Neutrophil (primary cell): ENCODE data around the gene SYCP2.

Experiments used
- H3K27ac ChIP-seq: fragments of 200-600 bp; sonication (generic); 2 replicates; pipeline ENCODE4 v1.5.1; 2016; ENCODE audit warnings: mild to moderate bottlenecking, moderate library complexity
- H3K27me3 ChIP-seq: fragments of 200-600 bp; sonication (generic); 2 replicates; pipeline ENCODE4 v1.6.0; 2016; ENCODE audit warnings: mild to moderate bottlenecking
- H3K36me3 ChIP-seq: fragments of 200-600 bp; sonication (generic); 2 replicates; pipeline ENCODE4 v1.5.1; 2017
- H3K4me1 ChIP-seq, 2 experiments: fragments of 200-600 bp in 1 of 2; sonication (generic) in 1 of 2; 1 replicate in 1 of 2; 2 replicates in 1 of 2; pipeline versions ENCODE4 v1.5.1 to v1.6.1; 2013 to 2016; ENCODE audit warnings: low read depth in 1 of 2, low read length in 1 of 2, mild to moderate bottlenecking in 1 of 2, moderate library complexity in 1 of 2; ENCODE audit not compliant: control insufficient read depth in 1 of 2, insufficient read depth in 1 of 2
- H3K4me3 ChIP-seq, 2 experiments: fragments of 200-600 bp in 1 of 2; sonication (generic) in 1 of 2; 1 replicate in 1 of 2; 2 replicates in 1 of 2; pipeline ENCODE4 v1.5.1; 2013 to 2016; ENCODE audit warnings: low read depth in 1 of 2, low read length in 1 of 2, mild to moderate bottlenecking in 1 of 2, moderate library complexity in 1 of 2
- H3K9me3 ChIP-seq: fragments of 200-600 bp; sonication (generic); 2 replicates; pipeline ENCODE4 v1.5.1; 2016
- CTCF ChIP-seq: fragments of 200-600 bp; sonication (generic); IDR thresholded peaks from 2 replicates; pipeline ENCODE4 v1.5.1; 2016; ENCODE audit warnings: antibody characterized with exemption

The SYCP2 gene

GRCh38 chr20:59825563-59825920 is 107.9 kb downstream of the SYCP2 start:
- Histone ChIP-seq H3K27me3 (no peaks in the 10 kb centered on the region), H3K36me3 (no peaks in the 10 kb centered on the region), H3K27ac (no peak overlapping the region), H3K9me3 (no peaks in the 10 kb centered on the region), H3K4me3 (no peak overlapping the region), H3K4me1 (no peaks in the 10 kb centered on the region)
- no peak for TF ChIP-seq CTCF

- H3K36me3 ChIP-seq, result no peaks in the 10 kb centered on the region
- no peaks in the 10 kb centered on the region for H3K4me1 ChIP-seq
- H3K9me3 ChIP-seq, result no peaks in the 10 kb centered on the region
- no peak overlapping the region for H3K4me3 ChIP-seq
- H3K27me3 ChIP-seq, result no peaks in the 10 kb centered on the region
- no peak for TF ChIP-seq CTCF
- no peak overlapping the region for H3K27ac ChIP-seq
Measured at GRCh38 chr20:59824711-59825562, 108.5 kb downstream of the SYCP2 start.

- no peaks in the 10 kb centered on the region for H3K27me3 ChIP-seq
- H3K27ac ChIP-seq, result no peak overlapping the region
- no peaks in the 10 kb centered on the region for H3K9me3 ChIP-seq
- no peaks in the 10 kb centered on the region for H3K4me1 ChIP-seq
- H3K36me3 ChIP-seq, result no peaks in the 10 kb centered on the region
- H3K4me3 ChIP-seq, result no peak overlapping the region
- TF ChIP-seq CTCF, result no peak
Measured at GRCh38 chr20:59823491-59824259, 109.8 kb downstream of the SYCP2 start.

GRCh38 chr20:59823030-59823423 is 110.4 kb downstream of the SYCP2 start:
- Histone ChIP-seq H3K4me1 (no peaks in the 10 kb centered on the region), H3K27me3 (no peaks in the 10 kb centered on the region), H3K36me3 (no peaks in the 10 kb centered on the region), H3K27ac (no peak overlapping the region), H3K4me3 (no peak overlapping the region), H3K9me3 (no peaks in the 10 kb centered on the region)
- TF ChIP-seq CTCF, result no peak

- no peaks in the 10 kb centered on the region for H3K9me3 ChIP-seq
- no peaks in the 10 kb centered on the region for H3K36me3 ChIP-seq
- H3K27ac ChIP-seq, result no peak overlapping the region
- no peaks in the 10 kb centered on the region for H3K4me1 ChIP-seq
- TF ChIP-seq CTCF, result no peak
- no peaks in the 10 kb centered on the region for H3K27me3 ChIP-seq
- no peak overlapping the region for H3K4me3 ChIP-seq
Measured at GRCh38 chr20:59822291-59823029, 111.0 kb downstream of the SYCP2 start.
